H1 (cell line): ENCODE results near the gene PEX26. TPM values are rescaled to one million over a fixed set of nuclear protein-coding genes. Genes with fewer than 3 reads are reported as not detected.

Experiments used
- CTCF ChIA-PET: fragments of 300-600 bp; sonication (Branson Sonifier 250); formaldehyde crosslinking; loops from one replicate; lab custom pipeline; 2021; ENCODE audit not compliant: partially characterized antibody; lab: Charles Lee
- POLR2A ChIA-PET: fragments of 300-600 bp; sonication (Branson Sonifier 250); formaldehyde crosslinking; loops from one replicate; lab custom pipeline; 2021; ENCODE audit warnings: inconsistent platforms; ENCODE audit not compliant: partially characterized antibody; lab: Charles Lee
- DNase-seq, 2 experiments: peaks; one replicate each; pipeline versions ENCODE4 v3.0.0 to v3.0.0-alpha.2; 2010 to 2022; ENCODE audit warnings: low spot score in 2 of 2, low read depth in 1 of 2, mixed read lengths in 1 of 2
- FAIRE-seq: peaks from 2 replicates; lab custom pipeline; 2011; peaks lifted over from hg19 to GRCh38; lab: Jason Lieb, UNC
- H2AFZ ChIP-seq: 2 replicates; pipeline ENCODE4 v1.8.1; 2012; ENCODE audit warnings: low read length, inconsistent platforms
- H2AK5ac ChIP-seq: 2 replicates; pipeline ENCODE4 v1.6.1; 2013; ENCODE audit warnings: low read depth, low read length
- H2BK120ac ChIP-seq: replicated peaks from 2 replicates; pipeline ENCODE3; 2013; ENCODE audit warnings: low read depth, low read length, inconsistent platforms
- H2BK12ac ChIP-seq: 2 replicates; pipeline ENCODE4 v1.6.1; 2013; ENCODE audit warnings: low read depth, low read length
- H2BK15ac ChIP-seq: 2 replicates; pipeline ENCODE4 v1.6.1; 2013; ENCODE audit warnings: low read length
- H2BK20ac ChIP-seq: 2 replicates; pipeline ENCODE4 v1.6.1; 2013; ENCODE audit warnings: low read length
- H2BK5ac ChIP-seq: 2 replicates; pipeline ENCODE4 v1.6.1; 2013; ENCODE audit warnings: low read depth, low read length
- H3K14ac ChIP-seq: 2 replicates; pipeline ENCODE4 v1.6.1; 2013; ENCODE audit warnings: inconsistent platforms; ENCODE audit not compliant: insufficient read length
- H3K18ac ChIP-seq: 2 replicates; pipeline ENCODE4 v1.6.1; 2013; ENCODE audit warnings: low read length; ENCODE audit errors: extremely low read depth
- H3K23ac ChIP-seq: 2 replicates; pipeline ENCODE4 v1.6.1; 2013; ENCODE audit warnings: inconsistent platforms; ENCODE audit not compliant: insufficient read length
- H3K23me2 ChIP-seq: 2 replicates; pipeline ENCODE4 v1.6.1; 2013; ENCODE audit warnings: low read depth, low read length
- H3K27ac ChIP-seq: 2 replicates; pipeline ENCODE4 v1.6.1; 2011; ENCODE audit warnings: low read depth, low read length, inconsistent platforms
- H3K27me3 ChIP-seq, 4 experiments: replicated peaks in 1 of 4; 1 replicate in 1 of 4; 2 replicates in 3 of 4; pipeline versions ENCODE4 v1.6.1 to v1.8.1; 2011 to 2013; ENCODE audit warnings: low read length in 3 of 4, mild to moderate bottlenecking in 3 of 4, inconsistent platforms in 2 of 4, mixed read lengths in 2 of 4, moderate library complexity in 1 of 4; ENCODE audit not compliant: control insufficient read depth in 3 of 4, insufficient read depth in 3 of 4; ENCODE audit errors: extremely low read depth in 1 of 4
- H3K36me3 ChIP-seq, 4 experiments: 2 replicates each; pipeline versions ENCODE4 v1.6.1 to v1.8.1; 2011 to 2013; ENCODE audit warnings: mild to moderate bottlenecking in 4 of 4, low read length in 3 of 4, moderate library complexity in 2 of 4, control low read depth in 1 of 4, inconsistent platforms in 1 of 4; ENCODE audit not compliant: insufficient read depth in 4 of 4, control insufficient read depth in 2 of 4
- H3K4ac ChIP-seq: replicated peaks from 2 replicates; pipeline ENCODE3; 2013; ENCODE audit warnings: low read length, low read depth, mixed read lengths, inconsistent platforms; ENCODE audit not compliant: insufficient read length
- H3K4me1 ChIP-seq, 4 experiments: replicated peaks in 1 of 4; 1 replicate in 1 of 4; 2 replicates in 3 of 4; pipeline versions ENCODE4 v1.6.1 to v1.8.1; 2011 to 2013; ENCODE audit warnings: low read length in 3 of 4, inconsistent platforms in 2 of 4, mixed read lengths in 1 of 4; ENCODE audit not compliant: insufficient read depth in 4 of 4, control insufficient read depth in 3 of 4
- H3K4me2 ChIP-seq, 2 experiments: 2 replicates each; pipeline versions ENCODE4 v1.6.1 to v1.8.1; 2011 to 2013; ENCODE audit warnings: low read depth in 2 of 2, low read length in 2 of 2, control low read depth in 1 of 2, inconsistent platforms in 1 of 2, mild to moderate bottlenecking in 1 of 2; ENCODE audit not compliant: insufficient read depth in 1 of 2
- H3K4me3 ChIP-seq, 4 experiments: fragments of 200-600, 300-600 bp in 1 of 4; sonication (generic), shearing (Covaris generic), sonication (Bioruptor Twin) in 1 of 4; 2 replicates each; pipeline versions ENCODE4 v1.5.1 to v1.8.1; 2011 to 2016; ENCODE audit warnings: low read length in 4 of 4, low read depth in 3 of 4, control low read depth in 2 of 4, inconsistent platforms in 2 of 4, mild to moderate bottlenecking in 2 of 4, mixed read lengths in 1 of 4, moderate library complexity in 1 of 4; ENCODE audit not compliant: insufficient read depth in 2 of 4; ENCODE audit errors: extremely low read depth in 1 of 4
- H3K56ac ChIP-seq: replicated peaks from 2 replicates; pipeline ENCODE3; 2013; ENCODE audit warnings: low read depth, mild to moderate bottlenecking, mixed read lengths, low read length, inconsistent platforms; ENCODE audit not compliant: insufficient read length
- H3K79me1 ChIP-seq: 2 replicates; pipeline ENCODE4 v1.6.1; 2013; ENCODE audit warnings: low read depth, low read length, control low read depth
- H3K79me2 ChIP-seq, 2 experiments: 2 replicates each; pipeline versions ENCODE4 v1.6.1 to v1.8.1; 2012 to 2013; ENCODE audit warnings: low read length in 2 of 2, mild to moderate bottlenecking in 2 of 2, inconsistent platforms in 1 of 2; ENCODE audit not compliant: insufficient read depth in 2 of 2, control insufficient read depth in 1 of 2
- H3K9ac ChIP-seq, 4 experiments: replicated peaks in 1 of 4; 1 replicate in 1 of 4; 2 replicates in 3 of 4; pipeline versions ENCODE4 v1.6.1 to v1.8.1; 2011 to 2013; ENCODE audit warnings: low read depth in 3 of 4, low read length in 3 of 4, control low read depth in 2 of 4, mild to moderate bottlenecking in 2 of 4, moderate library complexity in 2 of 4, inconsistent platforms in 1 of 4; ENCODE audit errors: extremely low read depth in 1 of 4
- H3K9me3 ChIP-seq, 2 experiments: 2 replicates each; pipeline versions ENCODE4 v1.6.1 to v1.8.1; 2012 to 2013; ENCODE audit warnings: mild to moderate bottlenecking in 2 of 2, moderate library complexity in 2 of 2, control low read depth in 1 of 2, inconsistent platforms in 1 of 2, low read depth in 1 of 2, low read length in 1 of 2, mixed read lengths in 1 of 2; ENCODE audit not compliant: insufficient read depth in 2 of 2
- H4K20me1 ChIP-seq, 2 experiments: replicated peaks in 1 of 2; 2 replicates each; pipeline versions ENCODE3 to v1.8.1; 2011 to 2013; ENCODE audit warnings: inconsistent platforms in 2 of 2, low read length in 2 of 2, mild to moderate bottlenecking in 1 of 2; ENCODE audit not compliant: insufficient read depth in 2 of 2, control insufficient read depth in 1 of 2
- H4K5ac ChIP-seq: 2 replicates; pipeline ENCODE4 v1.6.1; 2013; ENCODE audit warnings: low read length, low read depth, mixed read lengths, inconsistent platforms; ENCODE audit not compliant: insufficient read length
- H4K8ac ChIP-seq: 2 replicates; pipeline ENCODE4 v1.8.0; 2013; ENCODE audit warnings: mild to moderate bottlenecking, moderate library complexity, low read length, inconsistent platforms; ENCODE audit not compliant: insufficient read depth; ENCODE audit errors: extremely low read depth
- H4K91ac ChIP-seq: replicated peaks from 2 replicates; pipeline ENCODE3; 2013; ENCODE audit warnings: low read length, mixed read lengths, inconsistent platforms; ENCODE audit not compliant: insufficient read length
- MAX ChIP-seq: IDR thresholded peaks from 2 replicates; pipeline ENCODE4 v1.6.1; 2012; ENCODE audit warnings: inconsistent platforms
- WGBS, 2 experiments: shearing (Covaris generic) in 1 of 2; methylation state at CpG; one replicate each; pipeline versions ENCODE4 v1.1.6 to v1.1.7; 2013 to 2015; ENCODE audit warnings: low lambda C conversion rate in 2 of 2, mixed read lengths in 2 of 2, inconsistent platforms in 1 of 2, low coverage in 1 of 2, missing lambda C conversion rate in 1 of 2; ENCODE audit not compliant: insufficient replicate concordance in 2 of 2, insufficient coverage in 1 of 2, insufficient read length in 1 of 2; ENCODE audit errors: extremely low coverage in 1 of 2, missing lambda C conversion rate in 1 of 2; 5-methylcytosine and 5-hydroxymethylcytosine counted together
- polyA plus RNA-seq, 7 experiments: library from polyadenylated mRNA; depleted of rRNA in 3 of 7; stranded (reverse) in 5 of 7; unstranded in 2 of 7; fragments of >200 nt in 5 of 7; fragments of 200-250 nt in 2 of 7; gene quantifications; 1 replicate in 5 of 7; 2 replicates in 1 of 7; 4 replicates in 1 of 7; pipeline versions ENCODE4 v1.2.1 to v1.2.3, GENCODE V29; 2011 to 2013; ENCODE audit warnings: missing spikeins in 2 of 7, mixed read lengths in 2 of 7
- total RNA-seq: library from RNA; stranded (reverse); fragmentation: NEBNext Ultra II Directional; extraction: Animal tissue kit (Norgen Biotek cat#: 25700); gene quantifications from 2 replicates; pipeline ENCODE4 v1.2.1, GENCODE V29; 2021

PEX26 gene
- total and polyA plus RNA-seq, 2 of the 8 experiments (the other 6 are each of a cell fraction or from before 2014, with no cell fraction given): 33.1 to 49.0 TPM

GRCh38 chr22:18070041-18070440 lies 7.7 kb upstream of the PEX26 start:
- no peaks in the 10 kb centered on the region for H4K20me1 ChIP-seq
- DNase-seq: no peak
- H3K23me2 ChIP-seq: no peaks in the 10 kb centered on the region
- H2AK5ac ChIP-seq: no peak overlapping the region
- no peak overlapping the region for H3K14ac ChIP-seq
- H4K91ac ChIP-seq: no peak overlapping the region
- no peak overlapping the region for H3K18ac ChIP-seq
- H3K27ac ChIP-seq: no peak overlapping the region
- H3K36me3 ChIP-seq: no peaks in the 10 kb centered on the region
- H2BK20ac ChIP-seq: no peak overlapping the region
- no peak overlapping the region for H4K8ac ChIP-seq
- H2BK12ac ChIP-seq: no peak overlapping the region
- no peak overlapping the region for H3K9ac ChIP-seq
- H3K9me3 ChIP-seq: no peaks in the 10 kb centered on the region
- no peaks in the 10 kb centered on the region for H3K79me2 ChIP-seq
- ChIA-PET CTCF (interaction anchor here (0.8 to 11.5 kb wide), 5 partner anchors 8 to 237 kb away, joined by 3 to 163 read pairs (median 5); partner anchors contain the start of gene PEX26), POLR2A (no interaction called here)
- H2AFZ ChIP-seq: no peak overlapping the region
- H3K79me1 ChIP-seq: no peaks in the 10 kb centered on the region
- no peak for FAIRE-seq
- 94% methylated on average over 4 of the region's 4 CpGs; no CpG with 5 or more reads in 1 of the 2 experiments for WGBS, 2 experiments
- H3K56ac ChIP-seq: no peak overlapping the region
- no peak overlapping the region for H3K4ac ChIP-seq
- no peak overlapping the region for H3K23ac ChIP-seq
- no peaks in the 10 kb centered on the region for H3K4me1 ChIP-seq
- H3K4me2 ChIP-seq: no peak overlapping the region
- H2BK15ac ChIP-seq: no peak overlapping the region
- H3K27me3 ChIP-seq: peaks cover 0 to 2% (median 0%) of the 10 kb centered on the region in 4 experiments; a peak in 2 of 7 replicates
- H3K4me3 ChIP-seq: no peak overlapping the region
- H2BK5ac ChIP-seq: no peak overlapping the region
- H2BK120ac ChIP-seq: no peak overlapping the region
- no peak overlapping the region for H4K5ac ChIP-seq
- no peak for TF ChIP-seq MAX
